ENCODE data around the gene WDR45.

The WDR45 gene

GRCh38 chrX:49043220-49043986 lies 36.3 kb downstream of the WDR45 start, which contains the start of gene TFE3:
TFE3 (minus strand) TSS chrX:49043357; CDS start chrX:49043226, 131 bp downstream.
- no peak for TF ChIP-seq GATA3 (IDR thresholded peaks at IDR 0.05; ENCODE audit: low read depth, low read length)
- TF ChIP-seq GATA2 (IDR thresholded peaks at IDR 0.05; ENCODE audit: low read depth, low read length), result no peak

GRCh38 chrX:49042581-49043219 lies 37.0 kb downstream of the WDR45 start:
- TF ChIP-seq GATA2 (IDR thresholded peaks at IDR 0.05; ENCODE audit: low read depth, low read length), result no peak
- no peak for TF ChIP-seq GATA3 (IDR thresholded peaks at IDR 0.05; ENCODE audit: low read depth, low read length)

- TF ChIP-seq GATA3 (IDR thresholded peaks at IDR 0.05; ENCODE audit: low read depth, low read length) (no peak), GATA2 (IDR thresholded peaks at IDR 0.05; ENCODE audit: low read depth, low read length) (peak; percentile 24; the same call in 1 of the 2 replicates)
Measured at GRCh38 chrX:49041744-49042580, 37.7 kb downstream of the WDR45 start.

- TF ChIP-seq GATA3 (IDR thresholded peaks at IDR 0.05; ENCODE audit: low read depth, low read length), result no peak
- no peak for TF ChIP-seq GATA2 (IDR thresholded peaks at IDR 0.05; ENCODE audit: low read depth, low read length)
Measured at GRCh38 chrX:49040376-49040955, 39.2 kb downstream of the WDR45 start.

DNA sequence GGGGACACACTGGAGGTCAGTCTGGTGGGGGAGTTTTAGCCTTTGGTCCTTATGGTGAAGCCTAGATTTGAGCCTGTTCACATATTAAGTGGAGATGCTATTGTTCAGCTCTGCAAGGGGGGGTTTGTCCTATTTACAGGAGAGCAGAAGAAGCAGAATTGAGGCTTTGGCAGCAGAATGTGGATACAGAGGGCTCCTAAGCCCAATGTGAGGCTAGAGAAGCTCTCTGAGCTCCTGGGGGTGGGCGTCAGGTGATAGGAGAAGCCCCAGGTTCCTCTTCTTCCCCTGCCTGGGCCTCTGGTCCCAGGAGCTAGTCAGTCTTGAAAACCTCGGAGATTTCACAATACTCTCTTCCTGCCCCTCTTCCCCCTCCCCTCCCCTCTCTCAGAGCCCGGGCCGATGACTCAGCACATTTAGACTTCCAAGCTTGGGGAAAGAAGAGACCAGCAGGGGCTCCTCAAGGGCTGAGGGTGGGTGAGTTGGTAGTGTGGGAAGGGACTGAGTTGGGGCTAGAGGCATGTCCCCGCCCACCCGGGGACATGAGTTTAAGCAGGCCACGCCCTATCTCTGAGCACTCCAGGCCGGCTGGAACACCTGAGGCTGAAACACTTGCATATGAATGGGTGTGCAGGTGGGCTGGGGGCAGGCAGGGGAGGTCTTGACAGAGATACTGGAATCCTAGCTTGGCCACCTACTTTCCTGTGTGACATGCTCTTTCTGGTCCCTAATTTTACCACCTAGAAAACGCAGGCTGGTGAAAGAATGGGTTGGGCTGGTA lies 39.9 kb downstream of the WDR45 start:
- TF ChIP-seq GATA3 (IDR thresholded peaks at IDR 0.05; ENCODE audit: low read depth, low read length), result no peak
- TF ChIP-seq GATA2 (IDR thresholded peaks at IDR 0.05; ENCODE audit: low read depth, low read length), result no peak

DNA sequence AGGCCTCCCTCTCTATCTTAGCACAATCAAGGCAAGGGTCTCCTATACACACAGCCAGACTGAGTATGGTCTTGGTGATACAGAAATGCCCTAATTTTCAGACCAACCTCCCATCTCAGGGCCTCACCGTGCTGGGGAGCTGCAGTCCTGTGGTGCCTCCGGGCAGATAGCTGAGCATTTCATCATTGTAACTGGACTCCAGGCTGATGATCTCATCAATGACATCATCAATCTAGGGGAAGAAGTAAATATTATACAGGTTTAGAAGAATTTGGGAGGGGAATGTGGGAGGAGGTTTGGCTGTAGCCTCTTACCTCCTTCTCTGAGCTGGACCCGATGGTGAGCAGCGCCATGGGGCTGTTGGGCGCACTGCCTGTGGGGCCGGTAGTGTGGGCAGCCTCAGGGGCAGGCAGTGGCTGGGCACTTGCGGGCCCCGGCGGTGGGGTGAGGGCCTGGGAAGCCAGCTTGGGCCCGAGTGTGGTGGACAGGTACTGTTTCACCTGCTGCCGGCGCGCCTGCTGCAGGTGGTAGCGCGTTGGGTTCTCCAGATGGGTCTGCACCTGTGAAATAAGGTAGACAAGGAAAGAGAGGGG lies 41.7 kb downstream of the WDR45 start:
- TF ChIP-seq GATA2 (IDR thresholded peaks at IDR 0.05; ENCODE audit: low read depth, low read length) (no peak), GATA3 (IDR thresholded peaks at IDR 0.05; ENCODE audit: low read depth, low read length) (no peak)

GRCh38 chrX:49030283-49030682 lies 49.4 kb downstream of the WDR45 start:
- no peak for TF ChIP-seq GATA2 (IDR thresholded peaks at IDR 0.05; ENCODE audit: low read depth, low read length)
- no peak for TF ChIP-seq GATA3 (IDR thresholded peaks at IDR 0.05; ENCODE audit: low read depth, low read length)

DNA sequence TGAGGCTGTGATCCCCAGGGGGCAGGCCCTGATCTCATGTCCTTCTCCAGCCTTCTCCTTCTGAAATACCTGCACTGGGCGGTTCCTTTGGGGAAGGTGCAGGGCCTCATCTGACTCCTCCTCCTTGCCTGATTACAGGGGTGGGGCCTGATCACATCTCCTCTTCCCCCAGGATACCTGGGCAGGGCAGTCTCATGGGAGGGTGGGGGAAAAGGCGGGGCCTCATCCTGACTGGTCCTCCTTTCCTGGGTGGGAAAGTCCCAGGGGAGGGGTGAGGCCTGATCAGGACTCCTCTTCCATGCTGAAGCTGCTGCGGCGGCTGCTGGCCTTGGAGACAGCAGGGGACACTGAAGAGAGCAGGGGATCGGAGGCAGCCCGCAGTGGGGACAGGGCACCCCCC lies 49.8 kb downstream of the WDR45 start:
- TF ChIP-seq GATA3 (IDR thresholded peaks at IDR 0.05; ENCODE audit: low read depth, low read length), result no peak
- no peak for TF ChIP-seq GATA2 (IDR thresholded peaks at IDR 0.05; ENCODE audit: low read depth, low read length)

Measured in SH-SY5Y (cell line).